Activated CD8-positive, alpha-beta memory T cell treated with anti-CD3 and anti-CD28 coated beads for 1 hour (primary cell): ENCODE measurements around the gene POLR2C.

Experiments
- DNase-seq, 2 donors: peaks; one replicate each; pipeline ENCODE4 v3.0.0-alpha.2; 2020; ENCODE audit warnings: low read depth in 1 of 2; ENCODE audit errors: extremely low read depth in 1 of 2

The POLR2C gene

DNA sequence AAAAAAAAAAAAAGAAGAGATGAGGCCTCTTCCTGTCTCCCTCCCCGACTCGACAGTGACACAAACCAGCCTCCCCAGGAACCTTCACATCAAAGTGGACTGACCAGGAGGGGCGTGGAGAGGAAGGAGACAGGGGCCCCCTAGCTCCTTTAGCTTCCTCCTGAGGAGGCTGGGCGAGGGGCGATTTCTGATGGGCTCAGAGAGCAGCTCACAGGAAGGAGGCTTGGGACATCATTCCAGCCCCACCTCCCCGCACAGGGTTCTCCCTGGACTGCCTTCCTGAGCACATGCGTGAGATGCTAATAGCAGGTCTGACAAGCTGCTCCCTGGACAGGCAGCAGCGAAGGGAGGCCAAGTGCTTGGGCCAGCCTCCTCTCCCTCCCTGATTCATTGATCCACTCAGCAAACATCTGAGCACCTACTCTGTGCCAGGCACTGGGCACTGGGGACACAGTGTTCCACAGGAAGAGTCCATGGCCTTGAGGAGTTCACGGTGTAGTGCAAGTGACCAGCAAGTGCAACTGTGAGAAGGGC is 38.2 kb downstream of the POLR2C start:
- no peak for DNase-seq

GRCh38 chr16:57501492-57501891 is 39.0 kb downstream of the POLR2C start:
- DNase-seq, result no peak

- no peak for DNase-seq
These were observed 39.7 kb downstream of the POLR2C start for GRCh38 chr16:57502048-57502775.

DNA sequence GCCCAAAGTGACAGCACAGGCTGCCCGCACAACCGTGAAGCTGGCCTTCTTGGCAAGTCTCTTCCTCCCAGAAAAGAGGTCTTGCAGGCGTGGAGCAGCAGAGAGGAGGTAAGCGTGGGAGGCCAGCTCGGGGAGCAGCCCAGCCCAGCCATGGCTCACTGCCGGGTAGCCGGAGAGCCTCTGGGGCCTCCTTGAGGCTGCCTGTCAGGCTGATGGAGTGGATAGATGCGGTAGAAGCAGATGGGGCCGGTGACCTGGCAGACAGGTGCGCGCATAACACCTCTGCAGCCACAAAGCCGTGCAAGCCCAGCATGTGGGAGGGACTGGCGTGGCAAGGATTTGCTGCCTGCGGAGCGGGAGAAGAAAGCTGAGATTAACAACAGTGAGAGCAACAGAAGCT is 40.9 kb downstream of the POLR2C start:
- DNase-seq, result no peak

DNA sequence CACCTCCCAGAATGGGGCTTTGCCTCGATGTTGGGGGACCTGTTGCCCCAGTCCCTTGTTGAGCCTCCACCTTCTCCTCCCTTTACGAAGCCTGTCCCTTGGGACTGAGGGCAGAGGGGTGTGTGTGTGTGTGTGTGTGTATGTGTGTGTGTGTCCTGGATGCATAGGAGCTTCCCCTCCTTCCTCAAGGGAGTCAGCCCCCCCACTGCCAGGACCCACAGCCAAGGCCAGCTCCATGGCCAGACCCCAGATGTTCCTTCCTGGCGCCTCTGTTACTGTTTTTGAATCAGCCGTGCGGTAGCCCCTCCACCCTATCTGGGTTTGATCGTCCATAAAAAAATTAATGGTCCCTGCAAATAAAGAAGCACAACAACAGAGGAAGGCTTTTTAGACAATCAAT is 41.5 kb downstream of the POLR2C start:
- no peak for DNase-seq

- no peak for DNase-seq
These were observed 42.0 kb downstream of the POLR2C start for GRCh38 chr16:57504491-57504890.

- no peak for DNase-seq
These were observed 42.7 kb downstream of the POLR2C start for GRCh38 chr16:57505169-57505568.

DNA sequence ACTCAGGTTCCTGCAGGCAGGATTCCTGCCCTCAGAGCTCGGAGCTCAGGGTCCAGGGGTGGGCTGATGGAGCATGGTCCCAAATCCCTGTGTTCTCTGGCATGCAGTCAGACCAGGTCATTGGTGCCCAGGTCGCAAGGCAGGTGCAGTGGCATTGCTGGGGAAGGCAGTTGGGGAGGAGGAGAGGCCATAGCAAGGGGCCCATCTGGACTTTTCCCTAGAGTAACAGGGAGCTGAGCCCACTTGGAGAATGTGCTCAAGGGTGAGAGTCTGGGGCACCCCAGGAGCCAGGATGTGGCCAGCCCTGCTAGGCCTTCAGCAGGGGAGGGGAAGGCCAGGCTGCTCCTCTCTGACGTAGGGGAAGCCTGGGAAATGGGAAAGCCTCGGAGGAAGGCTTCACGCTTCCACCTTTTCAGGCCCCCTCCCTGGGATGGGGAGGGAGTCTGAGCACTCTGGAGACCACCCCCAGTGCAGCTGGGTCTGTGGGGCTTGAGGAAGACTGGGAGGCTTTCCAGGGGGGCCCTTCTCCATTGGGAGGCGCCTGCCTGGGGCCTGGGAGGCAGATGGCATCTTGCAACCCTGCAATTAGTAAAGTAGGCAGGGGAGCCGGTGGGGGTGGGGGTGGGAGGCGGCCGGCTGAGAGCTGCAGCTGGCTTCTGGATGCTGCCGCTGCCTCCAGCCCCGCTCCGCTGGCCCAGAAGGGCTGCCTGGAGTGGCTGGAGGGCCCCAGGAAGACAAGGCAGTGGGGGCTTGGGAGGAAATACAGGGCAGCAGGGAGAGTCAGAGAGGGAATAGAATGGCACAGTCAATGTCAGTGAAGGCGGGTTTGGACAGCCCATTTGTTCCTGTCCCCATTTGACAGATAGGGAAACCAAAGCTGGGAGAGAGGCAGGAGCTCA is 44.9 kb downstream of the POLR2C start:
- no peak for DNase-seq

DNA sequence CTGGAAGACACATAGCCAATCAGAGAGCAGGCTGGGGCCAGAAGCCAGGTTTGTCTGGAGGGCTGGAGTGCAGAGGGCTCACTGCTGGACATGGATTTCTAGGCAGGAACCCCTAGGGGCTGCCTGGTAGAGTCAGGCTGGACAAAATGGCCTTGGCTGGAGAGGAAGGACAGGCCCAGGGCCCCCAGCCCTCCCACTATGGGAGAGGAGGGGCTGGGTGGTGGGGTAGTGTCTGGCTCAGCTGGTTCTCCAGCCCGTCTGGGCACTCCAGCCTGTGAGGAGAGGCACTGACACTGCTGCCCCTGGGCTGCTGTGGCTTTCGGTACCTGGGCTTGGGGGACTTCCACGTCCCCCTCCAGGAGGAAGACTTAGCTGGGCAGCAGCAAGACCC is 45.6 kb downstream of the POLR2C start:
- DNase-seq, result no peak

GRCh38 chr16:57509231-57509923 is 46.9 kb downstream of the POLR2C start:
- no peak for DNase-seq

DNA sequence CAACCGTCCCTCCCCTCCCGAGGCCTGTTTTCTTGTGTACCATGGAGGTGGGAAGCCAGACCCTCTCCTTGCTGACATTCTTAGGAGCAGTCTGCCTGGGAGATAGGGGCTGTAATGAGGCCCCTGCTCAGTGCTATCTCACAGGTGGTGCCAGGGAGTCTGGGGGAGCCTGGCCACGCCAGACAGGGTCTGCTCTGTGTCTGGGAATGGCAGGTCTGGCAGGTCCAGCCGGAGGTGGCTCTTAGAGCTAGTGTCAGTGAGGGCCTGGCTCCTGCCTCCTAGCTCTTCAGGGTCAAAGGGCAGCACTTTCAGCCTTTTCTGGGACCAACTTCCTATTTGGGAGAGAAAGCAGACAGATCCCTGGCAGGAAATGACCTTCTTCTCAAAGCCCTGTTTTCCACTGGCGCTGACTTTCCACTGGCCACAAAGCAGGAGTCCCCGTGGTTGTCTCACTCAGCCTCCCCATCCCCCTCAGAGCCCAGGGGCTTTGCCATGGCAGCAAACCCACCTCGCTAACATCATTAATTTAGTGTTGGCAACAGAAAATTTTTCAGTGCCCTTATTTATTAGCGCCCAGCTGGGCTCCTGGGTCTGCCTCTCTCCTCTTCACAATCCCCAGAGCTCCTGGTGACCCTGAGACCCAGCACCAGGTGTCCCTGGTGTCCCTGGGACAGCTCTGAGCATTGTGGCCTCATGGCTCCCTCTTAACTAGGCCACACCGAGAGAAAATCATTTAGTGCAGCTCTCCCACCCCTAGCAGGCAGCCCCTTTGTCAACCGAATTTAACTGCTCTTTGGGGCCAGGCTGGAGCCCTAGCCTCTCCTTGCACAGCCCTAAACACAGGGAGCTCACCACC is 47.8 kb downstream of the POLR2C start:
- no peak for DNase-seq

DNA sequence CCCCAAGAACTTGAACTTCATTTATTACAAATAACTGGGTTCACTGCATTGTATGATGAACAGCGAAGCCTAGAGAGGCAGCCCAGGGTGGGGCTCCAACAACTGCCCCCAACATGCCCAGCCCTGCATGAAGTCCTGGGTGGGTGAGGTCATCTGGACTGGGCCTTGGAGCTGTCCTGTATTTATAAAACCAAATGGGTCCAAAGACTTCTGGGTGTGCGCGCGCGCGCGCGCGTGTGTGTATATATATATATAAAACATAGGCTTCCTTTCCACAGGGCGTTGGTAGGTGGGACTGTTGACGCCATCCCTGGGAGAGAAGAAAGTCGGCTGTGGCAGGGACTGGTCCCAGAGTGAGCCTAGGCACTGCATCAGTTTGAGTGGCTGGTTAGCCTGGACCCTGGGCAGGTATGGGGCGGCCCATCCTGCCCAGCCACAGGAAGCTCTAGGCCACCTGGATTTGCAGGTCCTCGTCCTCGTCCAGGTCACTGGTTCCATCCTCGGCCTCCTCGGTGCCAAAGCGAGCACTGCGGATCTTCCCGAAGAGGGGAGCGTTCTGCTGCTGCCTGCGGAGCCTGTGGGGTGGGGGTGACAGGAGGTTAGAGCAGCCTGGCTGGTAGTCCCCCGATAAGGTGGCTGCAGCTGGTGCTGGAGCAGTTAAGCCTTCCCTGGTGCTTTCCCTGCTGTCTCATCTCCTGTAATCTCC is 50.0 kb downstream of the POLR2C start:
- no peak for DNase-seq

- no peak for DNase-seq
These were observed 51.1 kb downstream of the POLR2C start for GRCh38 chr16:57513371-57514102.

DNA sequence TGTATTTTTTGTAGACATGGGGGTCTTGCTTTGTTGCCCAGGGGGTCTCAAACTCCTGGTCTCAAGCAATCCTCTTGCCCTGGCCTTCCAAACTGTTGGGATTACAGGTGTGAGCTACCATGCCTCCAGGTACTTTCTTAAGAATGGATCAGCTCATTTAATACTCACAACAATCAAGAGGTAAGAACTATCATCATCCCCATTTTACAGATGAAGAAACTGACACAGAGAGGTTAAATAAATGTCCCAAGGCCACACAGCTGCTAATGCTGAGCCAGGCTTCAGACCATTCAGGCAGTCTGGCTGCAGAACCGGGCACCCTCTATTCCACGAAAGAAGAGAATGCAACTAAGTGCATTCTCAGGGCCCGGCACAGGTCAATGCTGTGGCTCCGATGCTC is 51.9 kb downstream of the POLR2C start:
- no peak for DNase-seq

DNA sequence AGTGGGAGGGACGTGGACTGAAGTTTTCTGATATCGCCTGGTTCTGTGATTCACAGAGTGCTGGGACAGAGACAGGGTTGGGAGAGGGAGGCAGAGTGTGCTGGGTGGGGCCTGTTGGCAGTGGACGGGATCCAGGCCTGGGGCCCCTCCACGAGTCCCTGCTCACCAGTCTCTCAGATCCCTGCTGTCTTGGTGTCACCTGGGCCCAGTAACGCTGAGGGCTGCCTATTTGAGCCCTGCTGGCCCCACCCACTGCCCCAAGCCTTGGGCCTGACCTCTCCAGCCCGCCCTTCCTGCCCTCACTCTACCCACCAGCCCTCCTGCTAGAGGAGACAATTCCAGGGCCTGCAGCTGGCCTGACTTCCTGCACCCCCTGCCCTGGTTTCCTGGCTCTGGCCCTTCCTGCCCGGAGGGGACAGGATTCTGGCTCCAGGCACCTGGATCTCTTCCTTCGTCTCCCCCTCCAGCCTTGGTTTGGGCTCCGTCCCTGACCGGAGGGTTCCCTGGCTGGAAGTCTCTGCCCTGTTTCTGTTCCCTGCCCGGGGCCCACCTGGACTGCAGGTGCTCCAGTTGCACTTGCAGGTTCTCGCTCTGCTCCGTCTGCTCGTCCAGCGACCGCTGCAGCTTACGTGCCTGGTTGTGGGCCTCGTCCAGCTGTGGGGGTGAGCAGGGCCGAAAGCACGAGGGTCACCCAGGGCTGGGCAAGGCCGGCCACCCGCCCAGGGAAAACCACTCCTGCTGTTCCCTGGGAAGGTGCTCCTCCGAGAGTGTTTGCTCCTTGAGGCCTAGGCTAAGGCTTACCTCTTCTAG is 52.5 kb downstream of the POLR2C start:
- DNase-seq, result no peak

- DNase-seq, result no peak
These were observed 53.8 kb downstream of the POLR2C start for GRCh38 chr16:57516176-57516725.

- DNase-seq, result no peak
These were observed 54.3 kb downstream of the POLR2C start for GRCh38 chr16:57516773-57517172.
